ENCODE results near the gene SEMA5B.

SEMA5B gene

DNA sequence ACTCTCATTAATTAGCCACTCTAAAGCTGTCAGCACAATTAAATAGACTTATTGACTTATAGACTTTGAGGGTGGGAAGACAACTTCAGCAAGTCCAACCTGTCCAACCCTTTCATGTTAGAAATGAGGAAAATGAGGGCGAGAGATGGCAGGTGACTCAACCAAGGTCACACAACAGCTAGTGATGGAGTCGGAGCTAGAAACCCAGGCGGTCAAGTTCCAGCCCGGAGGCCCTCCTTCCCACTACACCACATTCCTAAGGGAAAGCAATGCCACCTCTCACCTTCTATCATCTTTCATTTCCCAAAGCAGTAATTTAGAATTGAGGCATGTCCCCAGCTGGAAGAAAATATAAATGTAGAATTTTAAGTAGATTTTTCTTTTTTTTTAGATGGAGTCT lies 28.7 kb downstream of the SEMA5B start:
- H3K9me3 Mint-ChIP-seq = no peaks in the 10 kb centered on the region
- no peak overlapping the region for H3K4me3 Mint-ChIP-seq
- no peaks in the 10 kb centered on the region for H3K36me3 Mint-ChIP-seq (ENCODE audit: low read depth)
- no peak overlapping the region for H3K27ac Mint-ChIP-seq
- peaks cover 24% of the 10 kb centered on the region for H3K27me3 Mint-ChIP-seq
- peaks cover 7% of the 10 kb centered on the region for H3K4me1 Mint-ChIP-seq (ENCODE audit: low read depth)

GRCh38 chr3:122998206-122998605 lies 29.4 kb downstream of the SEMA5B start:
- no peaks in the 10 kb centered on the region for H3K36me3 Mint-ChIP-seq (ENCODE audit: low read depth)
- H3K27me3 Mint-ChIP-seq = peaks cover 23% of the 10 kb centered on the region
- H3K9me3 Mint-ChIP-seq = no peaks in the 10 kb centered on the region
- H3K4me3 Mint-ChIP-seq = no peak overlapping the region
- peaks cover 6% of the 10 kb centered on the region for H3K4me1 Mint-ChIP-seq (ENCODE audit: low read depth)
- H3K27ac Mint-ChIP-seq = no peak overlapping the region

GRCh38 chr3:122996038-122996580 lies 31.5 kb downstream of the SEMA5B start:
- Mint-ChIP-seq H3K4me1 (ENCODE audit: low read depth) (no peaks in the 10 kb centered on the region), H3K4me3 (no peak overlapping the region), H3K9me3 (no peaks in the 10 kb centered on the region), H3K27me3 (peaks cover 9% of the 10 kb centered on the region), H3K36me3 (ENCODE audit: low read depth) (no peaks in the 10 kb centered on the region), H3K27ac (no peak overlapping the region)

GRCh38 chr3:122994954-122995353 lies 32.6 kb downstream of the SEMA5B start:
- no peaks in the 10 kb centered on the region for H3K4me1 Mint-ChIP-seq (ENCODE audit: low read depth)
- H3K9me3 Mint-ChIP-seq = no peaks in the 10 kb centered on the region
- no peak overlapping the region for H3K27ac Mint-ChIP-seq
- no peak overlapping the region for H3K4me3 Mint-ChIP-seq
- peaks cover 13% of the 10 kb centered on the region for H3K27me3 Mint-ChIP-seq
- H3K36me3 Mint-ChIP-seq (ENCODE audit: low read depth) = no peaks in the 10 kb centered on the region

DNA sequence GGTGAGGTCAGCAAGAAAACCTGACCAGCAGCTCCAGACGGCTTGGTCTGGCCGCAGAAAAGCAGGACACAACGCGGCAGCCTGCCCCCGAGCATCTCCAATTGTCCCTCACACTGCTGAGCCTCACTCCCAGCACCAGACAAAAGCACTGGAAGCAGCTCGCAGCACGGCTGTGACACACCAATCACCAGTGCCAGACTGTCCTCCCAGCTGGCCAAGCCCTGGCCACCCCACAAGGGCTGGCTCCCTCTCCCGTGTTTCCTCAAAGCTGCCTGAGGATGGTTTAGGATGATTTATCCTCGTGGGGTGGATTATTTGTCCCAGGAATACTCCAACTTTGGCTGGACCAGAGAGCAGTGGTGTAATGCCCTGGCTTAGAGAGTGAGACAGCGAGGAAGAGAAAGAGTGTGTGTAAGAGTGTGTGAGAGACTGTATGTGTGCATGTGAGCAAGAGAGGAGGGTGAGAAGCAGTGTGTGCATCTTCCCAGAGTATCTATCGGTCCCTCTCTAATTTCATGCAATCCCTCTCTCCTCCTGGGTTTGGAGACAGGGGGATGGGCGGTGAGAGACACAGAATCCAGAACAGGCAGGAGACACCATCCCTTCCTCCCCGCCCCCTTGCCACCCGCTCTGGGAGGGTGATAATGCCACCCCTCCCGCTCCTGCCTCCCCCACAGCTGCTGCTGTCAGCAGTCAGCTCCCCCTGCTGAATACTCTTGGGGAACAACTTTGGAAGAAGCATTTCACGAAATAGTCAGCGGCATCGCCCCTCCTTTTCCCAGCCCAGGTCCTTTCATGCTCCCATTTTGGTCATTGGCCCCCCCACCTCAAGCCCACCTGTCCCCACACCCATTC lies 34.2 kb downstream of the SEMA5B start:
- Mint-ChIP-seq H3K4me3 (no peak overlapping the region), H3K36me3 (ENCODE audit: low read depth) (no peaks in the 10 kb centered on the region), H3K9me3 (no peaks in the 10 kb centered on the region), H3K27ac (no peak overlapping the region), H3K27me3 (peaks cover 11% of the 10 kb centered on the region), H3K4me1 (ENCODE audit: low read depth) (no peaks in the 10 kb centered on the region)

DNA sequence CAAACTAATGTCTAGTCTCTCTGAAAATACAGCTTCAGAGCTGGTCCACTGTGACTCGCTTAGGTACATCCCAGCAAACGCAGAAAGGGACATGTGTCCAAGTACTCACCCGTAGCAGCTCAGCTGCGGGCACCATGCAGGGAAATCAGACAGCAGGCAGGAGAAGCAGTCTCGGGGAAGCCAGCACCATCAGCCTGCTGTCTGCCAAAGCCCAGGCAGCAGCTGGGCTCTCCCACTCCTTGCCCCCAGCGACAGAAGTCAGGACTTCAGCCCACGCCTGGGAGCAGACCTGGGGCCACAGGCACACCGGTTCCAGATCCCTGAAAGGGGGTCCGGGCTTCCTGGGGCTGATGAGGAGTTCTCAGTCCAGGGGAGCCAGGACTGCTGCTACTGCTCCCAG lies 34.9 kb downstream of the SEMA5B start:
- Mint-ChIP-seq H3K9me3 (no peaks in the 10 kb centered on the region), H3K36me3 (ENCODE audit: low read depth) (no peaks in the 10 kb centered on the region), H3K4me1 (ENCODE audit: low read depth) (no peaks in the 10 kb centered on the region)

DNA sequence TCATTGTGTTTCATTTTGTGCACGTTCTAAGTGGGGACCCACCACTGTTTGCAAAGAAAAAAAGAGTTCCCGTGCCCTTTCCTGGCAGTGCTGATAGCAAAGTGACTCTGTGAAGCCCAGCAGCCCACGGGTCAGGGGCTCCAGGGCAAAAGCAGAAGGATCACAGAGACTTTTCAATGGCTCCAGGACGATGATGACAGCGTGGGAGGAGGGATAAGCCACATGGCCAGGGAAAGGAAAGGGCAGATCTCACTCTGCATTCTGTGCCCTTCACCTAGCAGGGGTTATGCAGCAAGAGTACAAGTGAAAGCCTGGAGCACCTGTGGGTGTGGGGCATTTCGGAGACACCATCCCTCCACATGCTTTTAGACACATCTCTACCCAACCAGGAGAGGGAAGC lies 35.4 kb downstream of the SEMA5B start:
- H3K27ac Mint-ChIP-seq = no peak overlapping the region
- peaks cover 11% of the 10 kb centered on the region for H3K27me3 Mint-ChIP-seq
- H3K4me3 Mint-ChIP-seq = no peak overlapping the region
- no peaks in the 10 kb centered on the region for H3K36me3 Mint-ChIP-seq (ENCODE audit: low read depth)
- H3K9me3 Mint-ChIP-seq = no peaks in the 10 kb centered on the region
- H3K4me1 Mint-ChIP-seq (ENCODE audit: low read depth) = no peaks in the 10 kb centered on the region

More for the DNA sequence above, 34.9 kb downstream of the SEMA5B start:
- Mint-ChIP-seq H3K4me3 (no peak overlapping the region), H3K27me3 (peaks cover 11% of the 10 kb centered on the region), H3K27ac (no peak overlapping the region)

DNA sequence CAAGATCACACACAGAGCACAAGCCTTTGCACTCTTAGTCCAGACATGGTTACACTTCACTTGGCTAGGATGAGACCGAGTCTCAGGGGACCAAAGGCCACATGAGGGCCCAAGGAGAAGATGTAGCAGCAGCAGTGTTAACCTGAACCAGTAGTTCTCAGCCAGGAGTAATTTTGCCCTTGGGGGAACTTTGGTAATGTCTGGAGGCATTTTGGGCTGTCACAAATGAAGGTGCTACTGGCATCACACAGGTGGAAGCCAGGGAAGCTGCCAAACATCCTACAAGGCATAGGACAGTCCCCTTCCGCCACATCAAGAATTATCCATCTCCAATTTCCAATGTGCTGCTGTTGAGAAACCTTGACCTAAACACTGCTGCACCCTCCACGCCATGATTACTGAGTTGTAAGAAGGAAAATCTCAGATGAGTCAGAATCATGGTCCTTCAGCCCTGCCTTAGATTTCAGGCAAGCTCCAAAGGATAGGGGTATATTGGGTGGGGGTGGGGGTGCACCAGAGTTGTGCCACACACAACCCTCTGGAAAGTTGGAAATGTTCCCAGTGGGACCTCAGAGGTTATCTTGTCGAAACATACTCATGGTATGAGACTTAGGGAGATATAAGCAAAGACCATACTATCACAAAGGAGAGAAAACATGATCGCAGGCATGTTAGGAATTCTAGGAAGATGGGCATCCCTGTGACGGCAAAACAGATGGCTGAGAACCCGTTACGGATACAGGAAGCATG lies 36.2 kb downstream of the SEMA5B start:
- H3K4me1 Mint-ChIP-seq (ENCODE audit: low read depth) = no peaks in the 10 kb centered on the region
- peaks cover 11% of the 10 kb centered on the region for H3K27me3 Mint-ChIP-seq
- no peaks in the 10 kb centered on the region for H3K36me3 Mint-ChIP-seq (ENCODE audit: low read depth)
- H3K27ac Mint-ChIP-seq = no peak overlapping the region
- no peak overlapping the region for H3K4me3 Mint-ChIP-seq
- no peaks in the 10 kb centered on the region for H3K9me3 Mint-ChIP-seq

DNA sequence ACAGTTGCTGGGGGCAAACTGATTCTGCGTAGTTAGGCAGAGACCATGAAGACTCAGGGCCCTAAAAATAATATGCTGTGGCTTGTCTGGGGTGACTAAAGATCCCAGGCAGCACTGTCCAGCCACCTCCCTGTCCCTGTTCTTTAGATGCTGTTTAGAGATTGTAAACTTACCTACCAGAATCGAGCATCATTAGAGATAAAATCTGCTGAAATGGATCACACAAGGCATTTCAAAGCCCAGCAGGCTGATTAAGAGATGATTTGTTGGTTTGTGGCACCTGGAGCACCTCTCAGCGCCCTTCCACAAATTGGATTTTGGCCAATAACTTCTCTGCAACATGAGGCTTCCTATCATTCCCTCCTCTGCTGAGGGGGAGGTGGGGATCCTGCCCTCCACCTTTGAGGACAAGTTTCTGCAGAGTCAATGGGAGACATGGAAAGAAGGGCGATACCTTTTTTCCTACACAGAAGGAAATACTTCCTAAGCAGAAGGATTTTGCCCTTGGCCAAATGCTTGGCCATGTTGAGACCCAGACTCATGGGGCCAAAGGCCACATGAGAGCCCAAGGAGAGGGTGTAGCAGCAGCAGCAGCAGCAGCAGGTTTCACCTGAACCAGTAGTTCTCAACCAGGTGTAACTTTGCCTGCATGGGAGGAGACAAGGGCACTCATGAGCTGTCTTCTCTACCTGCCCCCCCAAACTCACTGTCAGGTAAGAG lies 37.5 kb downstream of the SEMA5B start:
- Mint-ChIP-seq H3K27ac (no peak overlapping the region), H3K9me3 (no peaks in the 10 kb centered on the region), H3K27me3 (peaks cover 11% of the 10 kb centered on the region), H3K36me3 (ENCODE audit: low read depth) (no peaks in the 10 kb centered on the region), H3K4me1 (ENCODE audit: low read depth) (no peaks in the 10 kb centered on the region), H3K4me3 (no peak overlapping the region)

- H3K4me3 Mint-ChIP-seq = no peak overlapping the region
- peaks cover 8% of the 10 kb centered on the region for H3K27me3 Mint-ChIP-seq
- peaks cover 3% of the 10 kb centered on the region for H3K4me1 Mint-ChIP-seq (ENCODE audit: low read depth)
- H3K9me3 Mint-ChIP-seq = no peaks in the 10 kb centered on the region
- H3K36me3 Mint-ChIP-seq (ENCODE audit: low read depth) = no peaks in the 10 kb centered on the region
- no peak overlapping the region for H3K27ac Mint-ChIP-seq
These were observed 39.1 kb downstream of the SEMA5B start for GRCh38 chr3:122988508-122988907.

DNA sequence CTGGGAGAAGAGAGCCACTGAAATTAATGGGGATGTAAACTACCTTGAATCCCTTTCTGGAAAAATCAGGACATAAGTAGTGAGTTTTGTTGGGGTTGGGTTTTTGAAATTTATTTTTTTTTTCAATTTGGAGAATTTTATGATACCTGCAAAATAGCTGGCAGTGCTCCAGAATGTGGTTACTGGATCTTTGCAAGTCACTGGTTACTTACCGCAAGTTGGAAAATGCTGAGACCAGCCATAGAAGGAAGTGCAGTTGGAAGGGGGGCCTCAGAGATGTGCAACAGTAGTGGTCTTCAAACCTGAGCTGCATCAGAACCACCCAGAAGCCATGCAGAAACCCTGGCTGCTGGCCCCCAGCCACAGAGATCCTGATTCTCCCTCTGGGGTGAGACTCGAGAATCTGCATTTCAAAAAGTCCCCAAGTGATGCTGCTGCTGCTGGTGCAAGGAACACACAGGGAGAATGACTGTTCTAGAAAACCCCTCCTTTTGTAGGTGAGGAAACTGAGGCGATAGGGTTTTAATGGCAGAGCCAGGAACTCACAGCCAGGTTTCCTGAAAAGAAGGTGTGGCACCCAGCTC lies 39.7 kb downstream of the SEMA5B start:
- H3K27me3 Mint-ChIP-seq = peaks cover 8% of the 10 kb centered on the region
- H3K36me3 Mint-ChIP-seq (ENCODE audit: low read depth) = no peaks in the 10 kb centered on the region
- peaks cover 3% of the 10 kb centered on the region for H3K4me1 Mint-ChIP-seq (ENCODE audit: low read depth)
- no peaks in the 10 kb centered on the region for H3K9me3 Mint-ChIP-seq
- H3K4me3 Mint-ChIP-seq = no peak overlapping the region
- H3K27ac Mint-ChIP-seq = no peak overlapping the region

GRCh38 chr3:122987231-122987630 lies 40.3 kb downstream of the SEMA5B start:
- Mint-ChIP-seq H3K4me3 (no peak overlapping the region), H3K27ac (no peak overlapping the region), H3K4me1 (ENCODE audit: low read depth) (peaks cover 3% of the 10 kb centered on the region), H3K27me3 (peaks cover 6% of the 10 kb centered on the region), H3K36me3 (ENCODE audit: low read depth) (no peaks in the 10 kb centered on the region), H3K9me3 (no peaks in the 10 kb centered on the region)

DNA sequence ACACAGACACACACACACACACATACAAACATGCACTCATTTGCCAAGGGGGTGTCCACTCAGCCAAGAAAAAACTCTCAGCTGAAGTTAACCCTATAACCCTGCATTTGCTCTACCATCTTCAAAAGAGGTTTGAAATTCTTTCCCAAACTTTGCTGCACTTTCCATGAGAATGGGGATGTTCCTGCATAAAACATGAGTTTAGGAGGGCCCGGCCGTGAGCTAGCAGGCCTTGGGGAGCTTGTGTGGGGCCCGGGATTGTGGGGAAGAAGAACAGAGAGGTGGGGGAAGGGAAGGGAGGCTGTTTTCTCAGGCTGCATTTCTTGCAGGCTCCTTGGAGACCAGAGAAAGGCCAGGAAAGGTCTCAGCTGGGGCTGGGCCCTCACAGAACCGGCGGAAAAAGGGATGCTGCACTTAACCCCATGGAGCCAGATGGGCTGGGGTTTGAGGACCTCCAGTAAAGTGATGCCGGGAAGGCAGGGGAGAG lies 40.8 kb downstream of the SEMA5B start:
- Mint-ChIP-seq H3K4me1 (ENCODE audit: low read depth) (peaks cover 3% of the 10 kb centered on the region), H3K27me3 (peaks cover 6% of the 10 kb centered on the region), H3K9me3 (no peaks in the 10 kb centered on the region), H3K36me3 (ENCODE audit: low read depth) (no peaks in the 10 kb centered on the region), H3K27ac (no peak overlapping the region), H3K4me3 (no peak overlapping the region)

GRCh38 chr3:122985539-122985938 lies 42.0 kb downstream of the SEMA5B start:
- no peak overlapping the region for H3K27ac Mint-ChIP-seq

More at GRCh38 chr3:122985539-122985938, 42.0 kb downstream of the SEMA5B start:
- peaks cover 3% of the 10 kb centered on the region for H3K4me1 Mint-ChIP-seq (ENCODE audit: low read depth)
- H3K36me3 Mint-ChIP-seq (ENCODE audit: low read depth) = no peaks in the 10 kb centered on the region
- H3K9me3 Mint-ChIP-seq = no peaks in the 10 kb centered on the region
- peaks cover under 1% of the 10 kb centered on the region for H3K27me3 Mint-ChIP-seq
- no peak overlapping the region for H3K4me3 Mint-ChIP-seq
